G401.6 (cell line): ENCODE measurements around the gene BAIAP2.
"Not testable (repeated sequence)": the region's sequence is repeated elsewhere in the genome, so short reads cannot be mapped to it uniquely, and the experiment has no call there.

ENCODE experiments used
- FAIRE-seq: peaks from 2 replicates; lab custom pipeline; 2012; peaks lifted over from hg19 to GRCh38; lab: Jason Lieb, UNC

Gene BAIAP2

DNA sequence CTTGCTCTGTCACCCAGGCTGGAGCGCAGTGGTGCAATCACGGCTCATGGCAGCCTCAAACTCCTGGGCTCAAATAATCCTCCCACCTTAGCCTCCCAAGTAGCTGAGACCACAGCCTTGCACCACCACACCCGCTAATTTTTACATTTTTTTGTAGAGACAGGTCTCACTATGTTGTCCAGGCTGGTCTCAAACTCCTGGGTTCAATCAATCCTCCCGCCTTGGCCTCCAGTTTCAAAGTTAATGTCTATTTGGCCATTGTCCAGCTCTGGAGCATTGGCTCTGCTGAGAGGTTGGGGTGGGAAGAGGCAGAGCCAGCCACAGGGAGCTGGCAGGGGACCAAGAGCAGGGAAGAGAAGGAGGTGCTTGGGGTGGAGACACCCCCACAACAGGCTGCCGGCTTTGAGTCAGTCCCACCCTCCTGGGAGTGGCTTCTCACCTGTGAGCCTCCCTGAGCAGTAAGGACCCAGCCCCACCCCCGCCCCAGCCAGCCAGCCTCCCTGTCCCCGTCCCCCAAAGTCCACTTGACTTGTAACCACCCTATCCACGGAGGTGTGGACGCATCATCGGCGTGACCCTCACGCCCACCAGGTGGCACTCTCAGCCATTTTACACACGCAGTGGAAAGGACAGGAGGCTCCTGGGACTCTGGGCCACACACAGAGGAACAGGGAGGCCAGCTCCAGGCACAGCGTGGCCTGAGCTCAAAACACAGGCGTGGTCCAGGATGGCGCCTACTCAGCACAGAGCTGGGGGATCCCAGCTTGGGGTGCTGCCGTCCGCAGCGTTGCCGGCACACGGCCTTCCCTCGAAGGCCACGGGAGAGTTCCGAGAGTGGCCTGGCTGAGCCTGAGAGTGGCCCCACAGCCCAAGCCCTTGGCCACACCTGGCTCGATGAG is 107.6 kb downstream of the BAIAP2 start:
- FAIRE-seq = no peak

DNA sequence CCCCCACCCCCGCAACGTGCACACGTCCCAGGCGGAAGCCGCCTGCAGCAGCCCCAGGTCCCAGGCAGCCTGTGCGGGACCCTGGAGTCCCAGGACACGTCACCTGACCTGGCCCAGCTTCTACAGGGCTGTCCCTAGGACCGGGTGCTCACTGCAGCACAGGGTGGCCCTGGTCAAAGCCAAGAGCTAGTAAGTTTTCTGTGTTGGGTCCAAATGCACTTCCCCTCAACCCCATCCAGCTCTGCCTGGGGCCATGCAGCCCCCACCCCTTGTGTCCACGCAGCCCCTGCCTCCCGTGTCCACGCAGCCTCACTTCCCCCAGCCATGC is 108.2 kb downstream of the BAIAP2 start:
- no peak for FAIRE-seq

DNA sequence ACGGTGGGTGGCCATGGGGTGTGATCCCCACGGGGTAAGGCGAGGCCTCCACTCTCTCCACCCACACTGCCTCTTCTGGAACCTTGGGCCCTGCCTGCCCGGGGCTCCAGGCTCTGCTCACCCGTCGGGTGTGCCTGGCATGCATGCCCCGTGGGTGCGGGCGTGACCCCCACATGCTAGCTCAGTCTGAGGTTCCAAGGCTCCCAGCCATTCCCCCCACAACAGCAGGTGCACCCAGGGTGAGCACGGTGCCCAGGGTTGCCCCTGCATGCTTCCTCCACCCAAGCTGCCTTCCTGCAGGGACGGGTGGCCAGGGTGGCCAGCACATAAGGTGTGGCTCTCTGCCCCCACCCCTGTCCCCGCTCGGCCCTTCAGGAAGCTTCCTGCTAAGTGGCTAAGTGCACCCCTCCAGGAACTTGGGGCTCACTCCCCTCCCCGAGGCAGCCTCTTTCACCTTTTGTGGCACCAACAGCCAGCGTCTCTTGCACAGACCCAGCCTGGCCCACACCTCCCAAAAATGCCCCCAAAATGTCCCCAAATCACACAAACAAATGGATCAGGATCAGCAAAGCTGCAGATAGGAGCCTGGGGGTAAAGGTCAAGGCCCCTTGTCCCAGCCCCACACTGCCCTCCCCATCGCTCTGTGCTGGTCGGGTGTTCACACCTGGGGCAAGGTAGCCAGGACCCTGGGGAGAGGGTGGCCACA is 108.9 kb downstream of the BAIAP2 start:
- no peak for FAIRE-seq

DNA sequence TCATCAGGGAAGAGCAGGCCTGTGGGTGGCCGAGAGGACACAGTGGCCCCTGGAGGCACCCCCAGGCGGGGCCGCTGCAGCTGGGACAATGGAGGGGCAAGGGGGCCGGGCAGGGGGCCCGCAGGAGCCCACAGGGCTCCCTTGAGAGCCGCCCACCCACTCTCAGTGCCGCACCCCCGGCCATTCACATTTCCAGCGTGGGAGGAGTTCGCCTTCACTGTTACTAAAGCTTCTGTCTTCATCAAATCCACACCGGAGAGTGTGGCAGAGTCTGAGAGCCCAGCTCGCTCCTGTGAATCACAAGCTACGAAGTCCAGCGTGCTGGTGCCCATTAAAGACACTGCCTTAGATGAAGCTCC is 109.5 kb downstream of the BAIAP2 start:
- FAIRE-seq = no peak

DNA sequence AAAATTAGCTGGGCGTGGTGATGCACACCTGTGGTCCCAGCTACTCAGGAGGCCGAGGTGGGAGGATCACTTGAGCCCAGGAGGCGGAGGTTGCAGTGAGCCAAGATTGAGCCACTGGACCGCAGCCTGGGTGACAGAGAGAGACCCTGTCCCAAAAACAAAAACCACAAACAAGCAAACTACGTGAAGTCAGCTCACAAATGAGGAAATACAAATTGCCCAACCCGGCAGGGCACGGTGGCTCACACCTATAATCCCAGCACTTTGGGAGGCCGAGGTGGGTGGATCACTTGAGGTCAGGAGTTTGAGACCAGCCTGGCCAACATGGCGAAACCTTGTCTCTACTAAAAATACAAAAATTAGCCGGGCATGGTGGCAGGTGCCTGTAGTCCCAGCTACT is 111.3 kb downstream of the BAIAP2 start:
- not testable (repeated sequence) for FAIRE-seq

DNA sequence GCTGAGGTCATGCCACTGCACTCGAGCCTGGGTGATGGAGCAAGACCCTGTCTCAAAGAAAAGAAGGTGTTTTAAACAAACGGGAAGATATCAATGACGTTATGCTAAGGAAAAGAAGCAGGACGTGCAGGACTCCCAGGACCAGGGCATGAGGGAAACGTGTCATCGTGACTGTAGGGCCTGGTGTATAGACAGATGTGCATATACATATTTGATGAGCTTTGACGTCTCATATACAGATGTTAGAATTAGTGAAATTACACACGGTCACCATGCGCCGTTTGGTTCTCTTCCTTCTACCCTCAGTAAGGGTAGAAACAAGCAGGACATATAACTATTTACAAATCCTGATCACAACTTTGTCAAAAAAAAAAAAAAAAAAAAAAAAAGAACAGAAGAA is 112.8 kb downstream of the BAIAP2 start:
- no peak for FAIRE-seq

DNA sequence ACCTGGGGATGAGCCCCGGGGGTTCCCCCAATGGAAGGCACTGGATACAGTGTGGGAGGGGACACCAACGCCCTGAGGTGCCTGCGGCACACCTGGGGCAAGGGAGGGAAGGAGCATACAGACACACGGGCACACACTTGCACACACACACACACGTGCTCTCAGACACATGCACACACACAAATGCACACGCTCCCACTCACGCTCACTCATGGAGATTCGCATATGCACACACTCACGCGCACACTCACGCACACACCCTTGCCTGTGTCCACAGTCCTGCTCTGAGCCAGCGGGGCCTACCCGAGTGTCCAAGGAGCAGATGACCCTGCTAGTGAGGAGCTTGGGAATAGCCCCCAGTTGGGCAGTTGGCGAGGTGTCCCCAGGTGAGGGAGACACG is 113.6 kb downstream of the BAIAP2 start:
- no peak for FAIRE-seq

DNA sequence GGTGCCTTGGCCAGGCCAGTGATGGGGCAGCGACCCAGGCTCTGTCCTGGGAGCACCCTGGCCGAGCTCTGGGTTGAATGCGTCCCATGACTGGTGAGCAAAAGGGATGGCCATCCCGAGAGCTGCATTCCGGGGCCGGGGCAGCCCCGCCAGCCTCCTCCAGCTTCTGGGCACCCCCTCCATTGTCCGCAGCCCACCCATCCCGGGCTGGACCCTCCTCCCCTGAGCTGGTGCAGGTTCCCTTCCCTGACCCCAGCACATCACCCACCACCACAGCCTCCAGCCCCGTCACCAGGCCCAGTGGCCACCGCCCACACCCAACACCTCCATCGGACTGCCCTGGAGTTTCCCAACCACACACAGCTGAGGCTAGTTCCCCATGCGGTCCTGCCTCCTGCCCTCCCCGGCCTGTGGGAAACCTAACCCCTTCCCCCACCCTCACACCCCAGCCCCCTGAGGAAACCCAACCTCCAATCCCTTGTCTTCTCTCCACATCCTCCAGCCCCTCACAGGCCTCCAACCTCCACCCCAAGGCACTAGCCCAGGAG is 114.1 kb downstream of the BAIAP2 start:
- FAIRE-seq = no peak

DNA sequence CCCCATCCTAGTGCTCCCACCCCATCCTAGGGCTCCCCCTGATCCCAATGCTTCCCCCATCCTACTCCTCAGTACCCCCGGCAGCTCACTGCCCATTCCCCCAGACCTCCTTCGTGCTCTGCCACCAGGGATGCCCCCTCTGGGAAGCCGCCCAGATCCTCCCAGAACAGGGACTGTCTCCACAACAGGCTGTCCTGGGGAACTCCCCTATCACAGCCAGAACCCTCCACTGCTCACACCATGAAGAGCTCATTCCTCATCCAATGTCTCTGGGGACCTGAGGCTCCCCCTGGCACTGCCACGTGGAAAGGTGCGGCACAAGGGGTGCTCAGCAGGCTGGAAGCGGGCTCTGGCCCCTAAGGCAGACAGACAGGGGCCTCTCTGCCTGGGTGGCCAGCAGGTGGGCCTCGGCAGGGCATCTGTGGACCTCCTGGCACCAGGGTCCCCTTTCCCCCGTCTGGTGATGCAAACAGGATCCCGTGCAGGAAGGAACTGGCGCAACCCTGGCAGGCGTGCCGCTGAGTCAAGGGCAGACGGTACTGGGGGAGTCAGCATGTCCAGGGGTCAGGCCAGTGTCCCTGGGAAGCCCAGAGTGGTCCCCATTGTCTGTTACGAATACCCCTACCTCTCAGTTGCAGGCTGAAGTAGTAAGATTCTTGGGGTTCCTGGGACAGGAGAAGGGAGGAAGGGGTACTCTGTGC is 115.6 kb downstream of the BAIAP2 start:
- FAIRE-seq = no peak

DNA sequence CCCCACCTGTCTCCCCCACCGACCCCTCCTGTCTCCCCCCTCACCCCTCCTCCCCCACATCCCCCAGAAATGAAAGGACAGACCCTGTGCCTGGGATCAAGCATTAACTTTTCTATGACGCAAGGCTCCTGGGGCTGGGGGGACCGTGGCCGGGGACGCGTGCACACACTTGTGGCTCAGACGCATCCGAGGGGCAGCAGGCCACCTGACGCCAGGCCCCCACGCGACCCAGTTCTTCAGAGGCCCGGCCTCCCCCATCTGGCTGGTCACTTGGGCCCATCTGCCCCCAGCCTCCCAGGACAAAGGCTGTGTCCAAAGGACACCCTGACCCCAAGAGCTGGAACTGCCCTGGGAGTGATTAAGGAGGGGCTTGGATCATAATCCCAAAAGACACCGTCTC is 116.3 kb downstream of the BAIAP2 start:
- no peak for FAIRE-seq

DNA sequence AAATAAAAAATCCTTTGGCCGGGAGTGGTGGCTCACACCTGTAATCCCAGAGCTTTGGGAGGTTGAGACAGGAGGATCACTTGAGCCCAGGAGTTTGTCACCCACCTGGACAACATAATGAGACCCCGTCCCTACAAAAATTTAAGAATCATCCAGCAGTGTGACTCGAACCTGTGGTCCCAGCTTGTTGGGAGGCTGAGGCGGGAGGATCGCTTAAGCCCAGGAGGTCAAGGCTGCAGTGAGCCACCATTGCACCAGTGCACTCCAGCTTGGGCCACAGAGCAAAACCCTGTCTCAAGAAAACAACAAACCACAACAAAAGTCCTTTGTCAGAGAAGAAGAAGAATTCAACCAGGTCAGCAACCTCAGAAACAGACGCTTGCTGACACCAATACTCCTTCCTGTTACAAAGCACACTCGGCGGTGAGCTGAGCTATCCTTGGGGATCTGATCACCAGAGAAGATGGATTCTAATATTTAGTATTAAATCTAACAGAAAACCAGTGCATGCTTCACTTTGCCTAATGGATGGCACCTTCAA is 117.4 kb downstream of the BAIAP2 start:
- no peak for FAIRE-seq

DNA sequence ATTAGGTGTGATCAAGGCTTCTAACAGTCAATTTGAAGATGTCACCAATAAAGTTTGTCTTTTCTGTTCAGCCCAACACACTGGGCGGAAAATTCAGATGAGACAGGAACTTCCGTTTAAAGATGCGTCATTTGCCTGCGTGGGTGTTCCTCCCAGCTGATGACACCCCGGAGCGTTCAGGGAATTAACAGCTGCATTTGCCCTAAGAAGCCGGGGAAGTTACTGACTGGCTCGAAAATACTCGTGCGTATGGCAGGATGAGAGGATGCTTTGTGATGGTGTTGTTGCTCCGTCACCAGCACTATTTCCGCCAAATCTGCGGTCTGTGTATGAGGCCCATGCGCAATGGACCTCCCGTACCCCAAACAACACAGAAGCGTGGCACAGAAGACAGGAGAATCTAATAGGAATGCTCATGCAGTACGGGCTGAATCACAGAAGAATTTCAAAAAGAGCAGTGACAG is 118.4 kb downstream of the BAIAP2 start:
- FAIRE-seq = no peak

DNA sequence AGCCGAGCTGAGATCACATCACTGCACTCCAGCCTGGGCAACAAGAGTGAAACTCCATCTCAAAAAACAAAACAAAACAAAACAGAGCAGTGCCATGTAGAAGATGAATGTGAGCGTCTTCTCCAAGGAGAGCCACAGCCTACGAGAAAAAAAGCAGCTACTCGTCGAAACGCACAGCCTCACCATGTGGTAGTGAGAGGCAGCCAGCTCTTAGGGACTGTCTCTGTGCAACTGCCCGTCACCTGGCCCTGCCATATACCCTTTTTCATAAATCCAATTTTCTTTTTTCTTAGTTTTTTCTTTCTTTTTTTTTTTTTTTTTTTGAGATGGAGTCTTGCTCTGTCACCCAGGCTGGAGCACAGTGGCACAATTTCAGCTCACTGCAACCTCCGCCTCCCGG is 119.1 kb downstream of the BAIAP2 start:
- not testable (repeated sequence) for FAIRE-seq

DNA sequence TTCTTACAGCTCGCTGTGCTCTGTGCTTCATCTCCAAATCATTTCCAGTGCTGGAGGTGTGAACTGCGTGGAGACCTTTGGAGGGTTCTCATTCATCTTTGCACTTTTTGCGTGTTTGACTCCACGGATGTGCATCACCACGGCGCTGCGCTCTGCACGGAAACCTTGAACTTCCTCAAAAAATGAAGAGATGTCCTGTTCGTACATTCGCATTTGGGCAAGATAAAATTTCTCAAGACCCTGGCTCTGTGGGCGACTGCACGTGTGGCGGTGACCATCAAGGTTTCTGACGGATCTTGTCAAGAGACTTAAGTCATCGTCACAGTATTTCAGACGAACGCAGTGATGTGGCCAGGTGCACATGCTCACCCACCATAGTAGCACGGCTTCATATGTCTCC is 120.0 kb downstream of the BAIAP2 start:
- FAIRE-seq = no peak

DNA sequence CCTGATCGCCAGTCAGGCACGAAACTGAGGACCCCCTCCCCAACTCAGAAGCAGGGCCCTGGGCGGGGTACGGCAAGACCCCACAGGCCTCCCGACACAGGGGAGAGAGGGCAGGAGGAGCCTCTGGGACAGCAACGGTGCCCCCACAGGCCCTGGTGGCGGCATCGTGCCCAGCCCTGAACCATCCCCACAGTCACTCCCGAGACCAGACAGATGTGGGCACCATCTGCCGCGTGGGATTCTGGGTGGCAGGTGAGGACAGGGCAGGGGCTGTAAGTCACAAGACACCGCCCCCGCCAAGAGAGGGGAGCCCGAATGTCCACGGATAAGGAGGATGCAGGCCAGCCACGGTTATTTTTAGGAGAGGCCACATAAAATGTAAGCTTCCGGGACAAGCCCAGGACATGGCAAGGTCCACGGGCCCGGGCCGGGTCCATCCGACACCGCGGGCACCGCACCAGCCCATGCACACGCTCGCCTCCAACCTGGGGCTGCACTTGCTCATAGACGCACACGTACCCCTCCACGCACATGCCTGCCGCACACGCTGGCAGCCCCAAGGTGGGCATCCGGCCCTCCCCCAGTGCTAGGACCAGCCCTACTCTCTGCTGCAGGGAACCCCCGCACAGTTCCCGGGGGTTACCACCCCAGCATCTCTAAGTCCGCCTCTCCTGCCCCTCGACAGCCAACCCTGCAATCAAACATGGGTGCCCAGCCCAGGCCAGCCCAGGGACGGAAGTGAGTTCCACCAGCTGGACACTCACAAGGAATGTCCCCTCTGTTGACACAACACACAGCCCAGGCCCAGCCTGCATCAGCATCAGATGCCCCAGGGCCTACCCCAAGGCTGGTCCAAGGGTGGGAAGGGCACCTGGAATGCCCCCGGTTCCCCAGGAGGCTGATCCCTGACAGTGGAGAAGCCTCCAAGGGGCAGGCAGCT is 122.2 kb downstream of the BAIAP2 start:
- FAIRE-seq = no peak

DNA sequence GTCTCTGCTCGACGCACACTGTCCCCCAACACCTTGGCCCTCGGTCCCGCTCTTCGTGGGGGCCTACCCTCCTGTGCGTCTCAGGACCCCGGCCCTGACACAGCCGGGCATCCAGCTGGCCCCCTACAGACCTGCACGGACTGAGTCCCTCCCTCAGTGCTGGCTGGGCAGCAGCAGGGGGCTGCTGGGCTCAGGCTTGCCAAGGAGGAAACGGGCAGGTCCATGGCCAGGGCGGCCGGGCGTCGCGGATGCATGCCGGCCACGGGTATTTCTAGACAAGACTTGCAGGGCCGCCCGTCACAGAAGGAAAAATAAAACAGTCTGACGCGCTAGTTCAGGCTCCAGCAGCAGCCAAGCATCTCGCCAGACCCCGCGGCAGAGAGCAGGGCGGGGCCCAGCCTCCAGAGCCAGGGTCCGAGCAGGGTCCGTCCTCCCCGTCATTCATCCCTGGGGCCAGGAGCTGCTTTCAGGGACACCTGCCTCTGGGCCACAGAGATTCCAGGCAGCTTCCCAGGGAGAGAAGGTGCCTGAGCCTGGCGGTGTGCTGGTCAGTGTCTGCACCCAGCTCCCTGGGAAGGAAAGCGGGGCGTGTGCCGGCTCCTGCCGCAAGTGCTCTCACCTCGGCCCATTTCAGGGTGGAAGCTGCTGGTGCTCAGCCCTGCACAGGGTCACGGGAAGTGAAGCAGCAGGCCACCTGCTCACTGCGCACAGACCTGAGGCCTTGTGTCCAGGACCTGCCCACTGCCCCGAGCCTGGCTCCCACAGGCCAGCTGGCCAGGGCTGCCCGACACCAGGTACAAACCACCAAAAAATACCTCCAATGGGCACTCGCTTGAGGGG is 123.1 kb downstream of the BAIAP2 start:
- FAIRE-seq = no peak

DNA sequence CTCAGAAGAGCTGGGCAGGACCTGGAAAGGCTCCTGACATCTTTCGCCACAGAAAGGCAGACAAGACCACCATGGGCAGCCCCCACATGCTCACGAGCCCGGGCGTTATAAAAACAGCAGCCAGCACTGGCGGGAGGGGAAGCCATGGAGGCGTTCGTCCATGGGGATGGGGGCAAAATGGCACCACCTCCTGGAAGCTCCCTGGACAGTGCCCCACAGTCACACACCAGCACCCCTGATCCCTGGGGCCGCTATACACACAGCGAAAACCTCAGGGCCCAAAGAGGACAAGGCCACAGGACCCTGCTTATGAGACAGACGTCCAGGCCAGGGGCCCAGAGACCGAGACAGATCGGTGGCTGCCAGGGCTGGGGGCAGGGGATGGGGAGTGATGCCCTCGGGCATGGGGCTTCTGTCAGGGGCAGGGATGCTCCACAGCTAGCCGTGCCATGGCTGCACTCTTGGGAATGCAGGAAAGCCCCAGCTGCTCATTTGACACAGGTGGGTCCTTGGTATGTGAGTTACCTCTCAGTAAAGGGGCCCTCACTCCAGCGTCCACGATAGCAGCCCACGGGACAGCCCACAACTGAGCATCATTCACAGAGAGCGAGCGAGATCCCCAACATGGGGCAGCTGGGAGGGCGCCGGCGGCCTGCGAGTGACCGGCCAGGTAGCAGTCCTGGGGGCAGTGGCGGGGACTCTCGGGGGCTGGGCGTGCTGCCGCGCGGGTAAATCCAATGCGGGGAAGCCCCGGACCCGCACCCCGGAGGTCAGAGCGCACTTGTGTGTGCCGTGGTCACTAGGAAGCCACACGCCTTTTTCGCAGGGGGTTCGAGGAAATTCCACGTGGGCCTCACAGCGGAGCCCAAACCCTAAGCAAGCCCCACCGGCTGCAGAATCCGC is 124.0 kb downstream of the BAIAP2 start:
- FAIRE-seq = no peak

DNA sequence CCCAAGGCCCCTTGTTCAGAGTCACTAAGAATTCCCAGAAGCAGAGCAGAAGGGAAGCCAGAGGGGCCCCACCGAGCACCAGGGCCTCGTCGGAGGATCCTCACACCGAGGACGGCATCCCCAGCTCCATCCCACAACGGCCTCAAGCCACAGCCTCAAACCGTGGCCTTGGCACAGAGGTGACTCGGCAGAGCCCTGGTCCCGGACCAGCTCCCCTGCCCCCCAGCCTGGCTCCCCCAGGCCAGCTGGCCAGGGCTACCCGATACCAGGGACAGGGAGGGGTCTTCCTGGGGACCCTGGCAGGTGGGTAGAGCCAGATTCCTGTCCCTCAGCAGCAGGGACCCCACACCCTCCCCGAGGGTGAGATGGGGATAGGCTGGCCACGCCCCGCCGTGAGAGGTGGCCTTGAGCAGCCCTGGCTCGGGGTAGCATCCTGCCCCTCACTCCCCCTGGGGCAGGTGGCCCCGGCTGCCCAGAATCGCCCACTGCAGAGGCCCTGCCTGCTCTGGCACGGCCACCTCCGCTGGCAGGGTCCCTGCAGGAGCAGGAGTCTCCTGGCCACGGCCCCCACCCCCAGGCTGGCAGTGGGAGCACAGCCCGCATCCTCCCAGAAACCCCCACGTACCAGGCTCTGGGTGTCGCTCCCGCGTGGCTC is 124.8 kb downstream of the BAIAP2 start:
- FAIRE-seq = no peak

DNA sequence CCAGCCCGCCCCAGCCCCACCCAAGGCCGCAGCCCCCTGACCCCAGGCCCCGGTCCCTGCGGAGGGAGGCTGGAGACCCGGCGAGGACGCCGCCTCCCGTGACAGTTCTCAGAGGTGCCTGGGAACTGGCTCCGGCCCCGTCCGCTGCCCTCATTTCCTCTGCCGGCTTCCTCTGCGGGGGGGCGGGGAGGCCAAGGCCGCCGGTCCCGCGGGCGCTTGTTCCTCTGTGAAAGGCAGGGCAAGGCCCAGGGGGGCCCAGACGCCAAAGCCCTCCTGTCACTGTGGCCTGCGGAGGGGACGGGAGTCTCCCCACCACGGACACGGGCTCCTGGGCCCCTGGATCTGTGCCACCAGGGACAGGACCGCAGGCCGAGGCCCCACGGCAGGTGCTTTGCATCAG is 125.4 kb downstream of the BAIAP2 start:
- no peak for FAIRE-seq
